Pulmonary artery endothelial cell (primary cell): ENCODE results near the gene P2RX1. TPM values are rescaled to one million over a fixed set of nuclear protein-coding genes. Genes with fewer than 3 reads are reported as not detected.

Experiments used
- DNase-seq: peaks from one replicate; pipeline ENCODE4 v3.0.0-alpha.2; 2011; ENCODE audit warnings: low read depth, low spot score
- total RNA-seq: library from RNA; depleted of rRNA; stranded (reverse); fragments of >200 nt; gene quantifications from 2 replicates; pipeline ENCODE4 v1.2.3, GENCODE V29; 2014

Gene P2RX1
- total RNA-seq, 1 donor from 2014 or later: not detected

DNA sequence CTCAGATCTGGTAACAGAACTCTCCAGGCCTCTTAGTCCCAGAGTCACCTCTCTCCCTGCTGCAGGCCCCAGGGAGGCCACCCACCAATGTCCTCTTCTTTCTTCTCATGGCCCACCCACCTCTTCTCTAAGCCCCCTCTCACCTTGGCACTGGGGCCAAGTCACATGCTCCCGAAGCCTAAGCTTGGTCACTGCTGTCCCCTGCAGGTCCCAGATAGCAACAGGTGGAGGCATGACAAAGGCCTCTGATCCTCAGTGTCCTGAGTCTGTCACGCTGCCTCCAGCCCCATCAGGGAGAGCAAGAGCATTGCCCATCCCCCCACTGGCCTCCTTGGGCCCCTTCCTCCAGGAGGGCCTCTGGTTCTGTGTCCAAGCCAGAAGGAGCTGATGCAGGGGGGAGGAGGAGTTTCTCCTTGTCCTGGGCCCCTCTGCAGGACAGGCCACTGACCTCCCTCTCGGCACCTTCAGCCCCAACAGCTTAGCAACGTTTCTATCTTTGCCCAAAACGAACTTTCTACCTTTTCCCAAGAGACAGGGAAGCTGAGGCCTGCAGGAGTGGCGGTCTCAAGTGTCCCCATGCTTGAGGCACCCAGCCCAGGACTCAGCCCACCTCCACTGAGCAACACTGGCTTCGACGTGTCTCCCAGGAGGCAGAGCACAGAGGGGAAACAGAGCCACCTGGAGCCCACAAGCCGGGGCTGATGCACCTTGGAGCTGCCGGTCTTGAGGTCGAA, 8.6 kb downstream of the P2RX1 start:
- no peak for DNase-seq

DNA sequence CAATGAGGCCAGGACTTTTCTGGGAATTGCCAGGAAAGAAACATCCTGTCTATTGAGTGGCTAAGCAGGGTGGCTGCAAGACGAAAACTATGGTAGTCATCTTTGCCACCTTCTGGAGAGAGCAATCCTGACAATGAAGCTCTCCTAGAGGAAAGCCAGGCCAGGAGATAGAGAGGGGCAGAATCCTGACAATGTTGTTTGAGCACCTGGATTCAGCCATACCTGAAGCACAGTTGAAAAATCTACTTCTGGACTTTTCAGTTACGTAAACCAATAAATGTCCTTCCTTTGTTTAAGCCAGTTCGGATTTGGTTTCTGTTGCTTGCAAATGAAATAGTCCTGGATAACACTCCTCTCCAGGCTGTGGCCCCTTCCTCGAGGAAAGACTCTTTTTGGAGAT, 9.4 kb downstream of the P2RX1 start:
- no peak for DNase-seq

DNA sequence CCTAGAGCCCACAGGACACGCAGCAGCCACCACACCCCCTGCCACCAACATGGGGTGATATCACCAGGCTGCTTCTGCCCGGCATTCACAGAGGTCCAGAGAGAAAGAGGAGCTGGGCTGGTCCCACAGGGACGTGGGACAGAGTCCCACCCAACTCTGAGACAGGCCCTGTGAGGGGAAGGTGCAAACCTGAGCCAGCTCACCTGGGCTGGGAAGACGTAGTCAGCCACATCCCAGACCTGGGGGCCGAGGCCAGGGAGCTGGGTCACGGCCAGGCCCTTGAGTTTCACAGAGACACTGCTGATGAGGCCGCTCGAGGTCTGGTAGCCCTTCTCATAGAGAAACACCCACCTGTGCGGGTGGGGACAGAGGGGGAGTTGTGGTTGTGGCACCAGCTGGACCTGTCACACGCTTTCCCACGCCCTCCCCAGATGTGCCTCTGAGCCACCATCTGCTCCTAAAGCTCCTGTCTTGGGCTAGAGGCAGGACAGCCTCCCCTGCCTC, 11.2 kb downstream of the P2RX1 start:
- DNase-seq: no peak

DNA sequence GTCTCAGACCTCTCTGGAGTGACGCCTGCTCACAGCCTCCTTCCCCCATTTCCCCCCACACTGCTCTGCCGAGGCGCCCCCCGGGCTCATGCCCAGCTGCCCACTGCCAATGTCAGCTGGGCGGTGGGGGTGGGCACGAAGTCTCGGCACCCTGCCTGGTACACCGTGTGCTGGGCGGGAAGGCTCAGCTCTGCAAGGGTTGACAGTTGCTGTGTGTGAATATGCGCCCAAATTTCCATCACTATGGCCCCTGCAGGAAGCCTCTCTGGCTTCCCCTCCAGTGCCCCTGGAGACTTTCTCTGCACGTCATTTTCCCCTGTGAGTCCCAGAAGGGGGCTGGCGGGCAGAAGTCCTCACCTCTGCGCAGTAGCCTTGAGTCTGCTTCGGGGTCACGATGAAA, 11.8 kb downstream of the P2RX1 start:
- DNase-seq: no peak

DNA sequence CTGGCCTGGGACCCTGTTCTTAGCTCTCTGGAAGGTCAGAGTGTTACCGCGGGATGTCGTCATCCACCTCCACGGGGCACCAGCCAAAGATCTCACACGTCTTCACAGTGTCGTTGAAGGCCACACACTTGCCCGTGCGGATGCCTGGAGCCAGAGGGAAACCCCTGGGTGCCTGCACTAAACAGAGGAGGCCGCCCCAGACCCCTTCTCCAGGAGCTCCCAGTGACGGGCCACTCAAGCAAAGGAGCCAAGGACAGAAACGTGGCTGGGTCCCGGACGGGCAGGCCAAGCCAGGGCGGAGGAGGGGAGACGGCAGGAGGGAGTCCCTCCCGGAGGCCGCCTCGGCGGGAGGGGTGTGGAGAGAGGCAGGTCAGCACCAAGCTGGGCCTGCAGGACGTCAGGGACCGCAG, 12.4 kb downstream of the P2RX1 start:
- DNase-seq: no peak

- DNase-seq: no peak
Measured at GRCh38 chr17:3903051-3903825, 13.0 kb downstream of the P2RX1 start.

GRCh38 chr17:3900646-3901045, 15.6 kb downstream of the P2RX1 start:
- no peak for DNase-seq

GRCh38 chr17:3897731-3898130, 18.5 kb downstream of the P2RX1 start:
- DNase-seq: no peak

- no peak for DNase-seq
Measured at GRCh38 chr17:3896968-3897235, 19.4 kb downstream of the P2RX1 start.

DNA sequence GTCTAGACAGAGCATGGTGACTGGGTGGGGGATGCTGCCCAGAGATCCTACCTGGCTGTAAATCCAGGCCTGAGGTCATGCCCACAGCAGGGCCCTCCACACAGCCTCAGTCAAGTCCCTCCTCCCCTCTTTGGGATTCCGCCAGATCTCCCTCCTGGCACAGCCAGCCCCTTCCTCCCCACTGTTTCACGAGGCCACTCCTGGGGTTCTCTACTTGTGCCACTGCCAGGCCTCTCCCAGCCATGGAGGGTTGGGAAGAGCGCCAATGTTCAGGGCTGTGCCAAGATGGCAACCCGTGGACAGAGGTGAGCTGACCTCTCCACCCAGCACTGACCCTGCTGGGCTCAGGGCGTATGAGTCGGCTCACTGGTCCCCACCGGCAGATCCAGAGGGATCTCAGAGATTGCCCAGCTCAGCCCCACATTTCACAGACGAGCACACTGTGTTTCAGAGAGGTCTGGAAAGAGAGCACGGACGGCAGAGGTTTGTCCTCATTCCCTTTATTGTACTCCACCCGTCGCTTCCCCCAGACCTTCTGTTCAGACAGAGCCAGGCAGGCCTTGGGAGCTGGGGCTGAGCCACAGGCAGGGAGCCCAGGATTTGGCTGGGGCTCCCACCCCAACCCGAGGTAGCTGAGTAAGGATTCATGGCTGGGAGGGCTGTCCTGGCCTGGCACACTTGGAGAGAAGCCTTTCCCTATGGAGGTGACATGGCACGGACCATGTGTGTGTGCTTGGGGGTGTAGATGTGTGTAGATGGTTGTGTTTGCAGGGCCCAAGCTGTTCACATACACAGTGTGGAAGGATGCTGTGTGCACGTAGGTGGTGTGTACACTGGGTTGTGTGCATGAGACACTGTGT, 19.9 kb downstream of the P2RX1 start:
- DNase-seq: no peak

DNA sequence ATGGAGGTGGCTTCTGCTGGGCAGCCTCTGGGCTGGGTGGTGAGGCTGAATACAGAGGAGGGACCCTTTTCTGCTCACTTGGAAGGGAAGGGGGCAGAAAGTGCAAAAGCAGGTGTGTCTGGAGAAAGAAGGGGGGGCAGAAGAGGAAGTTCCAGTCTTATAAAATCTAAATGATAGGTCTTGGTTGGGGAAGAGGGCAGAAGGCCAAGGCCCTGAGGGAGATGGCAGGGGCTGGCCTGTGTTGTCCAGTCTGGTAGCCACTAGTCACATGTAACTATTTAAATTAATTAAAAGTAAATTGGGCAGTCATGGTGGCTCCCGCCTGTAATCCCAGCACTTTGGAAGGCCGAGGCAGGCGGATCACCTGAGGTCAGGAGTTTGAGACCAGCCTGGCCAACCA, 20.9 kb downstream of the P2RX1 start:
- DNase-seq: no peak

DNA sequence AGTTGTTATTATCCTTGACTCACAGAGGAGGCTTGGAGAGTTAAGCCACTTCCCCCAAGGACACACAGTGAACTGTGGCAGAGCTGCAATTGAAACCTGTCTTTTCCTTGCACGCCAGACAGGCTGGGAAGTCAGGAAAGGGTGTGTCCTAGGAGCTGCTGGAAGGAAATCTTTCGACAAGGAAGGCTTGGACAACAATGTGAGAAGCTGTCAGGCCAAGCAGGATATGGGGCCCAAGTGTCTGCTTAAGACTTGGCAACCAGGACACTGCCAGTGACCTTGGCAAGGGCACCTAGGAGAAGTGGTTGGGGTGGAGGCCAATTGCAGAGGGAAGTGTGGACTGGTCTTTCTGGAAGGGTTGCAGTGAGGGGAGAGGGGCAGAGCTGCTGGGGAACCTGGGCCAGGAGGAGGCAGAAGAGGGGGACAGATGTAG, 21.3 kb downstream of the P2RX1 start:
- no peak for DNase-seq

GRCh38 chr17:3894188-3894587, 22.1 kb downstream of the P2RX1 start:
- DNase-seq: no peak

DNA sequence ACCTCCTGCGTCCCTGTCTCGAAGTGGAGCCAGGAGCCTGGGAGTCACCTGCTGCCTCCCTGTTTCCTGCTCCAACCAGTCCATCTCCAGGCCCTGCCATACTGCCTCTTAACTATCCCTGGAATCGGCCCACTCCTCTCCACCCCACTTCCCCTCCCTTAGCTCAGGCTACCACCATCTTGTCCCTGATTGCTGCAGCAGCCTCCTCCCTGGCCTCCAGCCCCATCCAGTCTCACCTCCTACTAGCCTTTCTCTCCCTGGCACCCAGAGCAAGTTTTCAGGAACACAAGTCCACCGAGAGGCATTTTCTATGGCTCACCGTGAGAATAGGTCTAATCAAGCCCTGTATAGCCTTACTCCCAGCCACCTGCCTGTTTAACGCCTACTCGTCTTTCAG, 22.5 kb downstream of the P2RX1 start:
- no peak for DNase-seq

DNA sequence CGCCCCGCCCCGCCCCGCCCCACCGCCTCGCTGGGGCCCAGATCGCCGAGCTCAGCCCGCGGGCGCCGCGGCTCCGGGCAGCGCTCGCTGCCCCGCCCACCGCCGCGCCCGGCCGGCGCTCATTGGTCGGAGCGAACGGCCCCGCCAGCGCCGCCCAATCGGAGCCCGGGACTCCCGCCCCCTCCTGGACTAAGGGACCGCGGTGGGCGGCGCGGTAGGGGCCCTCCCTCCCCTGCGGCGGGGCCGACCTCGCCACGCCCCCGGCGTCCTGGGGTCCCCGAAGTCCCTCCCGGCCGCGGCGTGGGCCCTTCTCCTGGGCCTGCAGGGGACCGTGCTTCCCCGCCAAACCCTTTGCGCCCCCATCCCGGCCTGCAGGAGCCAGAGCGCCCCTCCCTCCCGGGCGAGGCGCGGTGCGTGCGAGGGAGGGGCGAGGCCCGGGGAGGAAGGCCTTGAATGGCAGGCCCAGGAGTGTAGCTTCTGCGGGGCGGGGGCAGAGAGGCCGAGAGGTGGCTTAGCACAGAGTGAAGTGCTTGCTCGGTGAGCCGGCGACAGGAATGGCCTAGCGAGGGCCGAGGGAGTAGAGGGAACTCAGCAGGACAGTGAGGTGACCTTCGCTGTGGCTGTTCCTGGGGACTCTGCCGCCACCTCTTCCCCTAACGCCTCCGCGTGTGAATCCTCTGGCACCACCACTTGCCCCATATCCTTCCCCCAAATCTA, 23.1 kb downstream of the P2RX1 start, which contains the start of gene CAMKK1:
Gene CAMKK1, minus strand, starts transcription at position 51 of the 717 bp plus-strand sequence. CDS start 7,366 bp downstream, outside the sequence.
- no peak for DNase-seq

GRCh38 chr17:3892095-3892998, 23.9 kb downstream of the P2RX1 start:
- no peak for DNase-seq

GRCh38 chr17:3891626-3892094, 24.6 kb downstream of the P2RX1 start:
- no peak for DNase-seq

DNA sequence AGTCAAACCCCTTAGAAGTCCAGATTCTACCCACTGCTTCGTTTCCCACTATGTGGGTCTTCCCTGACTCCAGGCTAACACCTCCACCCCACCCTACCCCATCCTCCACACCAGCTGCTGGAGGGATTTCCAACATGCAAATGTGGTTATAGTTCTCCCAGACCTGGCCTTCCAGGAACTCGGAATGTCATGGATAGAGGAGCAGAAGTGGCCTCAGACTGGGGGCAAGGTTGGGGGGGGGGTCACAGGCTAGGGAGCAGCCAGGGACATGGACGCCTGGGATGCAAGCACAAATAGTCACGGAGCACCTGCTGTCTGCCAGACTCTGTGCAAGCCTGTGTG, 25.4 kb downstream of the P2RX1 start:
- no peak for DNase-seq

- no peak for DNase-seq
Measured at GRCh38 chr17:3890082-3890877, 26.0 kb downstream of the P2RX1 start.
